ENCODE measurements around the gene RYR2. TPM values are rescaled to one million over a fixed set of nuclear protein-coding genes. Genes with fewer than 3 reads are reported as not detected.

Gene RYR2
- total and polyA plus RNA-seq, 7 donors, result under 0.01 to 22.4 (median 6.1) TPM

- DNase-seq, result no peak
- no peaks in the 10 kb centered on the region for H3K9me3 ChIP-seq
- no peak overlapping the region for H3K4me3 ChIP-seq
- no peaks in the 10 kb centered on the region for H3K27me3 ChIP-seq
- intact Hi-C loops (cut with DNase I), result no loop called here
- H3K4me1 ChIP-seq, result no peaks in the 10 kb centered on the region
- TF ChIP-seq EP300 (IDR thresholded peaks at IDR 0.05), result no peak
- no peak for TF ChIP-seq CTCF (IDR thresholded peaks at IDR 0.05)
- TF ChIP-seq POLR2AphosphoS5 (IDR thresholded peaks at IDR 0.05), result no peak
- no peaks in the 10 kb centered on the region for H3K36me3 ChIP-seq
- H3K27ac ChIP-seq, result no peak overlapping the region
Measured at GRCh38 chr1:237431448-237431847, 389.5 kb downstream of the RYR2 start.

DNA sequence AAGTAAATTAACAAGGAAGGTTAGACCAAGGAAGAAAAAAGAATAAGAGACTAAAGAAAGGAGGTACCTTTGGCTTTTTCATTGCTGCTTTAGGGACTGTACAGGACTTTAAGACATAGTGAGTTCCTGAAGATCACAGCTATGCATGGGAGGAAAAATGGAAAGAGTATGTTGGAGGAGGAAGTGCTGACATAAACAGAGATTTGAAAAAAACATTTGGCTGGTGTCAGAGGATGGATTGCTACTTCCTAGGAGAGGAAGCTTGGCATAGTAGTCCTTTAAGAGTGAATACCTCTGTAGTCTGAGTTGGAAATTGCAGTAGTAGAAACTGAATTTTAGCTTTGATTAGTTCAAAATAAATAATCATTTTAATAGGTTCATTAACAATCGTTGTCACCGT, 398.4 kb downstream of the RYR2 start:
- intact Hi-C loops (cut with DNase I), result no loop called here
- Histone ChIP-seq H3K27ac (no peak overlapping the region), H3K4me3 (no peak overlapping the region), H3K4me1 (no peaks in the 10 kb centered on the region), H3K27me3 (no peaks in the 10 kb centered on the region), H3K36me3 (peaks cover 0 to 2% (median 0%) of the 10 kb centered on the region in 4 donors), H3K9me3 (no peaks in the 10 kb centered on the region)
- DNase-seq, result no peak
- TF ChIP-seq POLR2AphosphoS5 (IDR thresholded peaks at IDR 0.05), result no peak
- no peak for TF ChIP-seq EP300 (IDR thresholded peaks at IDR 0.05)
- no peak for TF ChIP-seq POLR2A (IDR thresholded peaks at IDR 0.05)
- TF ChIP-seq CTCF (IDR thresholded peaks at IDR 0.05), result no peak
- WGBS, 2 donors, result 45 to 90% methylated on average over 2 of the region's 2 CpGs

- H3K9me3 ChIP-seq, result no peaks in the 10 kb centered on the region
- TF ChIP-seq EP300 (IDR thresholded peaks at IDR 0.05) (no peak), POLR2AphosphoS5 (IDR thresholded peaks at IDR 0.05) (no peak), CTCF (IDR thresholded peaks at IDR 0.05) (no peak), POLR2A (IDR thresholded peaks at IDR 0.05) (no peak)
- DNase-seq, result no peak
- 61 to 74% methylated on average over 3 of the region's 3 CpGs for WGBS, 2 donors
- intact Hi-C loops (cut with DNase I), result no loop called here
- H3K36me3 ChIP-seq, result peaks cover 0 to 6% (median 0%) of the 10 kb centered on the region in 4 donors
- H3K27me3 ChIP-seq, result no peaks in the 10 kb centered on the region
- no peak overlapping the region for H3K27ac ChIP-seq
- no peak overlapping the region for H3K4me3 ChIP-seq
- no peaks in the 10 kb centered on the region for H3K4me1 ChIP-seq
Measured at GRCh38 chr1:237444120-237444790, 402.3 kb downstream of the RYR2 start.

DNA sequence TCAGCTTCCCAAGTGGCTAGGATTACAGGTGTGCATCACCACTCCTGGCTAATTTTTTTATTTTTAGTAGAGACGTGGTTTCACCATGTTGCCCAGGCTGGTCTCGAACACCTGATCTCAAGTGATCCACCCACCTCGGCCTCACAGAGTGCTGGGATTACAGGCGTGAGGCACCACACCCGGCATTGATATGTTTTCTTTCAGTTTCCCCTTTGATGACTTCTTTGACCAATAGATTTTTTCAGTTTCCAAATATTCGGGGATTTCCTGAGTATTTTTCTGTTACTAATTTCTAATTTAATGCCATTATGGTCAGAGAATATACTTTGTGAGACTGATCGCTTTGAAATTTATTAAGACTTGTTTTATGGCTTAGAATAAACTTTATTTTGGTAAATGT, 406.1 kb downstream of the RYR2 start:
- intact Hi-C loops (cut with DNase I), result no loop called here
- Histone ChIP-seq H3K27ac (no peak overlapping the region), H3K4me3 (no peak overlapping the region), H3K4me1 (no peaks in the 10 kb centered on the region), H3K9me3 (no peaks in the 10 kb centered on the region), H3K27me3 (no peaks in the 10 kb centered on the region), H3K36me3 (peaks cover 0 to 6% (median 0%) of the 10 kb centered on the region in 4 donors)
- 61 to 83% methylated on average over 7 of the region's 7 CpGs for WGBS, 2 donors
- no peak for TF ChIP-seq CTCF (IDR thresholded peaks at IDR 0.05)
- TF ChIP-seq POLR2AphosphoS5 (IDR thresholded peaks at IDR 0.05), result no peak
- no peak for TF ChIP-seq EP300 (IDR thresholded peaks at IDR 0.05)
- TF ChIP-seq POLR2A (IDR thresholded peaks at IDR 0.05), result no peak
- no peak for DNase-seq

- no peak for TF ChIP-seq CTCF (IDR thresholded peaks at IDR 0.05)
- no peak for TF ChIP-seq EP300 (IDR thresholded peaks at IDR 0.05)
- TF ChIP-seq POLR2AphosphoS5 (IDR thresholded peaks at IDR 0.05), result no peak
- Histone ChIP-seq H3K27me3 (no peaks in the 10 kb centered on the region), H3K4me3 (no peak overlapping the region), H3K27ac (no peak overlapping the region), H3K9me3 (no peaks in the 10 kb centered on the region), H3K4me1 (no peaks in the 10 kb centered on the region), H3K36me3 (peaks cover 0 to 12% (median 4%) of the 10 kb centered on the region in 4 donors)
- intact Hi-C loops (cut with DNase I), result no loop called here
- no peak for DNase-seq
- WGBS, 2 donors, result 69 to 82% methylated on average over 3 of the region's 3 CpGs
Measured at GRCh38 chr1:237457573-237457972, 415.6 kb downstream of the RYR2 start.
